ENCODE measurements around the gene PTGS1.
A peak's percentile ranks its signal among the peaks of the same experiment; 100 is the strongest.
"Not testable (repeated sequence)": the region's sequence is repeated elsewhere in the genome, so short reads cannot be mapped to it uniquely, and the experiment has no call there.

Gene PTGS1

DNA sequence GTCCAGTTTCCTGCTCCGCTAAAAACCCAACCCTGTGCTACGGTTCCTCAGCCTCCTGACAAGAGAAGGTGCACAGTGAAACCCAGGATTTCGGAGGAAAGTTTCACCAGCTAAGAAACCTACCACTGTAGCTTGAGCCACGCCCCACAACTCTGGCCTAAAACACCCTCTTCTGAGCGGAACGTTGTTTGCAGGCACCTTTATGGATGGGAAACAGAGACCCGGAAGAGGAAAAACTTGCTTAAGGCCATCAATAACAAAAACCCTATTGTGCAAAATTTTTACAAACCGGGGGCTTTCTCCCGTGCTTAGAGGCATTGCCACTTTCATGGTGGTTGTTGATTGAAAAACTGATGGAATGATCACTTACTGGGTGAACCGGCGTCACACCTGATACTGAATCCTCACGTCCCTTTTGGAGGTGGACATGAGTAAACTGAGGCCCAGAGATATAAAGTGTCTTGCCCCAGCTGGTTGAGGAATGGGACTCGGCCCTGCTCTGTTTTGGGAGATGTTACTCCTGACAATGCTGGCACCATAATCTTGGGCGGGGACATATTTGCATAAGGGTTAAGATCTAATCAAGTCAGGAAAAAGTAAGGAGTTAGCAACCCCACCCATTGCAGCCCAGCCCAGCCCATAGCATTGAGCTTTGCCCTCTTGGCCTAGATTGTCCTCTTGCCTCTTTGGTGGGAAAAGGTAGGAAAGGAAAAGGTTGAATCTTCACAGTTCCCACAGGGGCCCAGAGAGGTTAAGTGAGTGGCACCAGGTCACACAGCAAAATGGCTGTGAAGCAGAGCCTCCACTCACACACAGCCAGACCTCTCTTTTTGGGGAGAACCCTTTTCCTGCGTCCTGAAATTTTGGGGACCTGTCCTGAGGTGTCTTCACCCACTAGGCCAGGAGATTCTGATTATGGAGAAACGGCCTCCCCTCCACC, 23.2 kb upstream of the PTGS1 start:
- DNase-seq (ENCODE audit: low read depth, low spot score) = no peak

DNA sequence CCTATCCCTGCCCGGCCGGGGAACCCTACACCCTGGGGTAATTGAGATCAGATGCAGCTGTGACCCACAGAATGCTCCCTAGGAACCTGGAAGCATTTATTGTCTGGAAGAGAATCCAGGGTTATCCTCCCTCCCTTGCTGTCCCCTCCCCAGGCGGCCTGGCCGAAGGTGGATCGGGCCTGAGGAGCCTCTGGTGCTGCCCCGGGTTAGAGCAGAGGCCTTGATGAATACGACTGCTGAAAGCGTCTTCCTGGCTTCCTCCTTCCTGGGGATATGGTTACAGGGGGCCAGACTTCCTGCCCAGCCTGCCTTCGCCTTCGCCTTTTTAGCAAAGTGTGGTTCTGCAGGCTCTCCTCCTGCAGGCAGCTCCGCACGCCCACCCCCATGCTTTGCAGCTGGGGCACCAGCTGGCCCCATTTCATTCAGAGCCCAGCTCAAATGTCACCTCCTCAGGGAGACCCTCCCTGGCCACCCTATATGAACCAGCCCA, 22.5 kb upstream of the PTGS1 start:
- no peak for DNase-seq (ENCODE audit: low read depth, low spot score)

DNA sequence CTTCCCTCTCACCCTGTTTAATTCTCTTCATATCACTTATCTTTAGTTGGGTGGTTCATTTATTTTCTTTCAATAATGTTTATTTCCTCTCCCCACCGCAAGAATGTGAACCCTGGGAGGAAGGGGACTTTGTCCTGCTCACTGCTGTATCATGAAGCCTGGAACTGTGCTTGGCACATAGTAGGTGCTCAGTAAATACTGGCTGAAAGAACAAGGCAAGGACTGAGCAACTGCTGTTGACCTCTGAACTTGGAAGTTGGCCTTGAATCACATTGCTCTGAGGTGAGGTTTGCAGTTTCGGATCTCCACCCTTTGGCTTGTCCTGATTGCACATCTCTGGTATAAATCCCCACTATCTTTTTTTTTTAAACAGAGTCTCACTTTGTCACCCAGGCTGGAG, 22.0 kb upstream of the PTGS1 start:
- DNase-seq (ENCODE audit: low read depth, low spot score) = no peak

DNA sequence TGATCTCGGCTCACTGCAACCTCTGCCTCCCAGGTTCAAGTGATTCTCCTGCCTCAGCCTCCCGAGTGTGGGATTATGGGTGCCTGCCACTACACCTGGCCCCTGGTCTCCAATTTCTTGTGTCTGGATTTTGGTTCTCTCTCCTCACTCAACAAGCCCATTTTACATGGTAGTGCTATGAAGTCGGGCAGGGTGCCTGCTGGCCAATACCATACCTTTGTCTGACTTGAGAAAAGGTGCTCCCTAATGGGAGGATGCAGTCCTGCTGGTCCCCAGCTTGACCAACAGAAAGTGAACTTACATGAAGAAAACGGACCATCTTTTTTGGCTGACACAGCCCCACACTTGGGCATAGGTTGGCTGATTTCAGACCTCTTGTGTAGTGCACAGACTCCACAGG, 21.6 kb upstream of the PTGS1 start:
- no peak for DNase-seq (ENCODE audit: low read depth, low spot score)

DNA sequence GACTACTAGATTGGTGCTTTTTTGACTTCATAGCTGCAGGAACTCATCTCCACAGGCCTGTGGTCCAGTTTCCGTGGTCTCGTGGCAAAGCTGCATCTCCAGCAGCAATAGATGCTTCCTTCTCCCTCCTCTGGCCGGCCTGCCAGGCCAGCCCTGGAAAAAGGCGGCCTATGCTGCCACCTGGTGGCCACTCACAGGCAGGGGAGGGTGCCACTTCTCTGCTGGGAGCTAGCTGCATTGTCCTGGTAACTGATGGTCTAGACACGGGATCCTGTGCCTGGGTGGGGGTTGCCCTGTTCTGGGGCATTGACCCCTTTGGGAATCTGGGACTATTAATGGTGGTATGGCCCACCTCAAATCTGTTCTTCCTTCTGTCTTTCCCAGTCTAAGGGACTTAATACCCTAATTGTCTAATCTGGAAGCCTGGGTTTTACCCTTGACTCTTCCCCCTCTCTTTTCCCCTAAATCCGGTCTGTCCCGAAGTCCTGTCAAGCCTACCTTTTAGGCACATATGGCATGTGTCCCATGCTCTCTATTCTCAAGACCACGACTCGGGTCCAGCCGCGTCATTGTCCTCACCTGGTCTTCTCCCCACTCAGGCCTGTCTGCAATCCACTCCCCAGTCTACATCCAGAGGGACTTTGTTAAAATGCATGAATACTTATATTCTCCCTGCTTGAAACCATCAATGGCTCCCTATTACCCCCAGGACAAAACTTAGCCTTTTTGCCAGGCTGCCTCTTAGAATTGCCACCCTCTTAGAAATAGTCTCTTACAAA, 20.1 kb upstream of the PTGS1 start:
- peak; percentile 50 for DNase-seq (ENCODE audit: low read depth, low spot score)

DNA sequence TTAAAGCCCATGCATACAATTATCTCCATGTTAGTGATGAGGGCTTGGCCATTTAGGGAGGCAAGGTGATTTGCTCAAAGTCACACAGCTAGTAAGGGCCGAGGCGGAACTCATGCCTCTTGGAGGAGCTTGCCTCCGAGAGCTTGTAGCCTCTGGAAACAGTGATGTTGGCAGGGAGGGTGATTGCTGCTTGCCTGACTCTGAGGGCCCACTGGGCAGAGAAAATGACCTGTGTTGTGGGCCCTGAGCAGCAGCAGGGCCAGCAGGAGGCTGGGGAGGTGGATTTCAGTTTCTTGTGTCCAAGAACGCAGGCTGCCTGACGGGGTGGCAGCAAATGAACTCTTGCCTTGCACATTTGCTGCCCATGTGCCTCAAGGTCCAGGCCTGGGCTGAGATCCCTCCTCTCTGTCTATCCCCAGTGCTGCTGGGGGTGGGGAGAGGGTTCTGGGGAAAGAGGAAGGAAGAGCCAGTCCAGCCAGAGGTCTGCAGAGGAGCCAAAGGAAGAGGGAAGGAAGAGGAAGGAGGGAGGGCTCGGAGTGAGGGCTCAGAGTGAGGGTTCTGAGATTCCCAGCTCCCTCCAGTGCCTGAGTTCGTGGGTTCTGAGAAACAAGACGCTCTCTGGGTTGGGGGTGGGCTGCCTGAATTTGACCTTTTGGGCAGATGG, 16.2 kb upstream of the PTGS1 start:
- no peak for DNase-seq (ENCODE audit: low read depth, low spot score)

DNA sequence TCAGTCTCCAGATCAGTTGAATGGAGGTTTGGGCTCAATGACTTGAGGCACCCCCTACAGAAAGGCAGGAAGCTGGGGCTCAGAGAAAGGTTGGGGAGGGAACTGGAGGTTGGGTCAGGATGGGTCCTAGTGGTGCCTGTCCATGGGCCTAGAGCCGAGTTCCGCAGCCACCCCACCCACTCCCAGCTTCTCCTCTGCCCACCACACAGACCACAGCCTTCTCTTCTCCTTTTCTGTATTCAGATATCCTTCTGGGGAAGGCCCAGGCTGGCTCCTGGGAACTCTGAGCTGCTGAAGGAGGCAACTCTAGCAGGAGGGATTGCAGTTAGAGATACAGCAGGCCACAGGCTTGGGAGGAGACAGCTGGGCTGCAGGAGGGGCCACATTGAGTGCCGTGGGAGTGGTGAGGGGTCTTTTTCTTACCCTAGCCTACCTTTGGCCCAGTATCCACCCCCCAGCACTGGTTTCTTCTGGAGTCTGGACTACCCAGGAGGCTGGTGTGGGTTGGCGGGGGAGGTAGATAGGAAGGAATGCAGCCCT, 15.4 kb upstream of the PTGS1 start:
- DNase-seq (ENCODE audit: low read depth, low spot score) = no peak

DNA sequence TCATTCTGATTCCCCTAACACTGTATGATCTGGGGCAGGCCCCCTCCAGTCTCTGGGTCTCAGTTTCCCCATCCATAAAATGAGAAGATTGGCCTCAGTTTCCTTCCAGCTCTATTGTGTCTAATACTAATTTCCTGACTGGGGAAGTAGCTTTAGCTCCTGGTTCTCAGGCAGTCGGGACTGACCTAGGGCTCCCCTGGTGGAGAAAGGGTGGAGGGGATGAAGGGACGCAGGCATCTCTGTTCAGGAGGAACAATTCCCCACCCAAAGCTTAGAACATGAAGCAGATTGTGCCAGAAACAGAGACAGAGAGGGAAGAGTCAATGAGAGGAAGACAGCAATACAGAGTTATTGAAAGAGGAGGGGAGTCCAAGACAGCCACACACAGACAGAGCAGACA, 14.2 kb upstream of the PTGS1 start:
- DNase-seq (ENCODE audit: low read depth, low spot score) = no peak

DNA sequence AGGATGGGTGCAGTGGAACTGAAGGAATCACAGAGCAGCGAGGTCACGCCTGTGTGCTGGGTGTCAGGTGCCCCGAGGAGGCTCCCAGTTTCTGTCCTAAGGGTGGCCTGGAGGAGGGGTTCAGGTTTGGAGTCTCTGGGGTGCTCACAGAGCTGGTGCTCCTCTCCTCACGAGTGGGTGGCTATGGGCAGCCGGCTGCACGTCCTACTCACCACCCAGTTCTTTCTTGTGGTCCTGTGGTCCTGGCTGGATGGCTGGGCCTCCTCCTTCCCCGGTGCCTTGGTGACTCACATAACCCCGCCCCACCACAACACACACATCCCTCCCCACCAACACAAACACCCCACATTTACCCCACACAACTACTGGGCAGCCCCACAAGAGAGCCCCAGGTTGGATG, 9.9 kb upstream of the PTGS1 start:
- DNase-seq (ENCODE audit: low read depth, low spot score) = no peak

DNA sequence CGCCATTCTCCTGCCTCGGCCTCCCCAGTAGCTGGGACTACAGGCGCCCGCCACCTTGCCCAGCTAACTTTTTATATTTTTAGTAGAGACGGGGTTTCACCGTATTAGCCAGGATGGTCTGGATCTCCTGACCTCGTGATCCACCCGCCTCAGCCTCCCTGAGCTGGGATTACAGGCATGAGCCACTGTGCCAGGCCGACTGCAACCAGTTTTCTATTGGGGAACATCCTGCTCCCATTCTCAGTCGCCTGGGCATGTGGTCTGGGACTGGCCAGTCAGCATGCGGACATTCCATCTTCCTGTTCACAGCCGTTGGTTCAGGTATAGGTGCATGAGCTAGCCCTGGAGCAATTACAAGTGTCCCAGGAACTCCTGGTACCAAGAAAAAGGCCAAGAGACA, 7.7 kb upstream of the PTGS1 start:
- DNase-seq (ENCODE audit: low read depth, low spot score) = not testable (repeated sequence)

DNA sequence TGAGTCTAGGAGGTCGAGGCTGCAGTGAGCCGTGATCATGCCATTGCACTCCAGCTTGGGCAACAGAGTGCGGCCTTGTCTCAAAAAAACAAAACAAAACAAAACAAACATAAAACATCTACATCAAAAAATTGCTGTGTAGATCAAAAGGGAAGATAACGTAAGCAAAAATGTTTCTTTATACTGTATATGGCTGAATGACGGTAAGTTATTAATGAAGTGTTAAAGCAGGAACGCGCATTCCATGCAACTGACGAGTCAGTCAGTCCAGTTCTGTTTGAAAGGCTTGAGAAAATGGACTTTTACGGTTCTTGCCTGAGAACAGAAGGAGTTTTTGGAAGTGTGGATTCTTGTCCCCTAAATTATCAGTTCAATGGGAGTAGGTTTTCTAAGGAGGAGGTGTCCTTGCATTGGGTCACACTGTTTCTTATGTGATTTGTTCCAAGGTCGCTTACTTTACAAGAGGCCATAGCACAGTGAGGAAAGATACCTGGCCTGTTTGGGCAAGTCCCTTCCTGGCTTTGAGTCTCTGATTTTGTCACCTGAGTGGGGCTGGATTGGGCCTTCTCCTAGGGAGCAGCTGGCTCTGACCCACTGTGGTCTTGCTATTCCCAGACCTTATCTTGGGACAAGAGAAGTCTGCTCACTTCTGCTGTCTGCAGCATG, 6.6 kb upstream of the PTGS1 start:
- DNase-seq (ENCODE audit: low read depth, low spot score) = no peak

DNA sequence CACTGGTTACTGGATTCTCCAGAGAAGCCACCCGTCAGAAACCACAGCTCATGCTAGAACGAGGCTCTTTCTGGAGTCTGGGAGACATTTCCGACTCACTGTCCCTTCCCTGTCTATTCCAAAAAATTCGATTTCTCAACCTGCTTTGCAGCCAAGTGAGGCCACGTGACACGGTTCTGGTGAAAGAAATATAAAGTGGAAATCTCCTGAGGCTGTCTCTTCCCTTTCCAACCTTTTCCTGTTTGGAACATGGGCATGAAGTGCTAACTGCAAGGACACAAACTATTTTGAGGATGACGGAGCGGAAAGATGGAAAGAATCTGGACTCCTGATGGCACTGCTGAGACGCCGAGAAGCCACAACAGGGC, 6.1 kb upstream of the PTGS1 start:
- DNase-seq (ENCODE audit: low read depth, low spot score) = no peak

DNA sequence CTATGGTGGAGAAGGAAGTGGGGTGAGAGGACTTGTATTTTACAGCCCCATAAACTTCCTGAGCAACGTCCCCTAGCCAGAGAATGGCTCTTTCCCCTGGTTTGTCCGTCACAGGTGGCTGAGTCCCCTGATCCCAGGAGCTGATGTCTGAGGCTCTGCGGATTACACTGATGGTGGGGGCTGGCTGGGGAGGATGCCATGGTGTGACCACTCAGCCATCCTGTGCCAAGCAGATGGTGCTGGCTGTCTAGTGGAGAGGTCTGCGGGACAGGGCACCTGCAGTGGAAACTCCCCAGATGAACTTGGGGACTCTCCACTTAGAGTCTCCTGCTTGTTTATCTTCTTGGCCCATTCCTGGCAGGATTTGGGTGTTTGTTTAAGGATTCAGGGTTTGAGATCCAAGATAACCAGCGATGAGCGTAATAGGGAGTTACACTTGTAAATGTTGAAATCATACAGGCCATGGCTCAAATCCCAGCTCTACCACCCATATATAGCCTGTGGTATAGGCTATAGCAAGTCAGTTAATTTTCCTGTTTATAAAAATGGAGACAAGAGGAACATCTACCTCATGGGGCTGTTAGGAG, 4.7 kb upstream of the PTGS1 start:
- no peak for DNase-seq (ENCODE audit: low read depth, low spot score)

DNA sequence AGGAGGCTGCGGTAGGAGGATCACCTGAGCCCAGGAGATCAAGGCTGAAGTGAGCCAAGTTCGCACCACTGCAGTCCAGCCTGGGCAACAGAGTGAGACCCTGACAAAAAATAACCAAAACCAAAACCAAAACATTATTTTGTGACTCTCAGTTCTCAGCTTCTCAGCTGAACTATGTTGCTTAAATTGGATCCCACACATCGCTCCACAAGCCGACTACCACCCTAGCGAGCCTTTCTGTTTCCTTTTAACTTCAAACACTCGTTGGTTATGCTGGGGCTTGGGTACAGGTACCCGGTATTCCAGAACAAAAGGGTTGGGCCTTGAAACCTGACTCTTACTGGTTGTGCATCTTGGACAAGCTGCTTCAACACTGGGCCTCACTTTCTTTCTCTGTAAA, 3.8 kb upstream of the PTGS1 start:
- no peak for DNase-seq (ENCODE audit: low read depth, low spot score)

DNA sequence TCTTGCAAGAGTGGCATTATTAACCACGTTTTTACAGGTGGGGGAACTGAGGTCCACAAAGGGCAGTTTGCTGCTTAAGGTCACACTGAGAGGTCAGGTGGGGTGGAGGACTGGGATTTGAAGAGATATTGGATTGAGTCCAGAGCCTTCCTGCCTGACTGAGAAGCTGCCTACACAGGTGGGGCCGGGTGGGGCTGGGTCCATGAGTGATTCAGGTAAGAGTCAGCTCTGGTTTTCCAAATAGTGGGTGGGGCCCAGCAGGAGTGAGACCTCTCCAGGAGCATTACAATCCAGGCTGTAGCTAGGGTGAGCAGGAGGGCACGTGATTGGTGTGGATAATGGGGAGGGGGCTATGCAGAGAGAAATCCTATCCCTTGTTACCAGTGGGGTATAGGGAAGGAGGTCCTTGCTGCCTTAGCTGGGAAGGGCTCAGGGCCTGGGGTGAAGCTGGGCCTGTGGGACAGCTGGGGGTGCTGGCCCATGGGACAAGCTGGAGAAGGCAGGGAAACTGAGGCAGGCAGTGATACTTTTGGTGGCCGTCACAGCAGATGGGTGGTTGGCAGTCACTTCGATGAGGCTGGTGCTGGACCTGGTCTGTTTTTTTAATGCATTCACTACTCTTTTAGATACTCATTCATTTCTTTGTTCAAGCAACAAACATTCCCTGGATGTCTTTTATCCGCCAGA, 2.9 kb upstream of the PTGS1 start:
- no peak for DNase-seq (ENCODE audit: low read depth, low spot score)

DNA sequence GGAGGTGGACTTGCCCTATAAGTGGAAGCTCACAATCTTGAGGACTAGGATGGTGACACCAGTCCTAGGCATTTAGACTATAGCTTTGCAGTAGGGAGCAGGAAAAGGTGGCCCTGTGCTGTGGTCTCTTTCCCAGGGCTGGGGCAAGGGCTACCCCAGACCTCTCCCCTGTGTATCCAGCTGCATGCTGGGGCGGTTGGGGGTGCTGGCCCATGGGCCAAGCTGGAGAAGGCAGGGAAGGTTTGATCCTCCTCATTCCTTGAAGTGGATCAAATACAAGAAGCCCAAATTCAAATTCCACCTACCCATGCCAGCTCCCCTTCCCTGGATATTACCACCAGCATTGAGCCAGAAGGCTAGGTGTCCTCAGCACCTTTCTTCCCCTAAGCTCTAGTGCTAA, 2.2 kb upstream of the PTGS1 start:
- no peak for DNase-seq (ENCODE audit: low read depth, low spot score)

DNA sequence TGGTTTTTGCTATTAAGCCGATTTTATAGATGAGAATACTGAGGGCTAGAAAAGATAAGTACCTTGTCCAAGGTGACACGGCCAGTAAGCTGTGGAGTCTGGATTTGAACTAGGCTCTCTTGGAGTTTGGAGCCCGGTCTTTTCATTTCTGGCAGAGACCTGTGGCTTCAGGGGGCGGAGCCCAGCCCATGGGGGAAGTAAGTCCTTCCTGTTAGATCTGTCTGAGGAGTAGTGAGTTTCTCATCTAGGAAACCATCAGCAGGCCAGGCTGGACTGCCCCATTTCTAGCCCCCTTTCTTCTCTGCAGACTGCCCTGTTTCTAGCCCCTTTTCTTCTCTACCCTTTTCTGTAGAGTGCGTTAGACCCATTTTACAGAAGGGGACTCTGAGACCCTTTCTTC, 521 bp upstream of the PTGS1 start:
- no peak for DNase-seq (ENCODE audit: low read depth, low spot score)

DNA sequence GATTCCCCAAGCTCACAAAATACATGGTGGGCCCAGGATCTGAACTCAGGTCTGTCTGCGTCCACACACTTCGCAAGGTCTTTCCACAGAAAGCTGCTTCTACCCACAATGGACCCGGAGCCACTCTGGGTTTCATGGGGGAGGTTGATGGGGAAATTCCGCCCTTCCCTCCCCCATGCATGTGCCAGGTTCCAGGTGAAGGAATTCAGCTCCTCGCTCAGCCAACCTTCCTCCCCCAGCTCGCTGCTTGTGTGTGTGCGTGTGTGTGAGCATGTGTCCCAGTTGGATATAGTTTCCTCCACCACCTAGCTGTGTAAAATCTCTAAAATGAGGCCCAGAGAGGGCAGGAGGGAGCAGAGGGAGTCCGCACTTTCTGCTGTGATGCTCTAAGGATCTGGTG, 1.0 kb downstream of the PTGS1 start:
- no peak for DNase-seq (ENCODE audit: low read depth, low spot score)

DNA sequence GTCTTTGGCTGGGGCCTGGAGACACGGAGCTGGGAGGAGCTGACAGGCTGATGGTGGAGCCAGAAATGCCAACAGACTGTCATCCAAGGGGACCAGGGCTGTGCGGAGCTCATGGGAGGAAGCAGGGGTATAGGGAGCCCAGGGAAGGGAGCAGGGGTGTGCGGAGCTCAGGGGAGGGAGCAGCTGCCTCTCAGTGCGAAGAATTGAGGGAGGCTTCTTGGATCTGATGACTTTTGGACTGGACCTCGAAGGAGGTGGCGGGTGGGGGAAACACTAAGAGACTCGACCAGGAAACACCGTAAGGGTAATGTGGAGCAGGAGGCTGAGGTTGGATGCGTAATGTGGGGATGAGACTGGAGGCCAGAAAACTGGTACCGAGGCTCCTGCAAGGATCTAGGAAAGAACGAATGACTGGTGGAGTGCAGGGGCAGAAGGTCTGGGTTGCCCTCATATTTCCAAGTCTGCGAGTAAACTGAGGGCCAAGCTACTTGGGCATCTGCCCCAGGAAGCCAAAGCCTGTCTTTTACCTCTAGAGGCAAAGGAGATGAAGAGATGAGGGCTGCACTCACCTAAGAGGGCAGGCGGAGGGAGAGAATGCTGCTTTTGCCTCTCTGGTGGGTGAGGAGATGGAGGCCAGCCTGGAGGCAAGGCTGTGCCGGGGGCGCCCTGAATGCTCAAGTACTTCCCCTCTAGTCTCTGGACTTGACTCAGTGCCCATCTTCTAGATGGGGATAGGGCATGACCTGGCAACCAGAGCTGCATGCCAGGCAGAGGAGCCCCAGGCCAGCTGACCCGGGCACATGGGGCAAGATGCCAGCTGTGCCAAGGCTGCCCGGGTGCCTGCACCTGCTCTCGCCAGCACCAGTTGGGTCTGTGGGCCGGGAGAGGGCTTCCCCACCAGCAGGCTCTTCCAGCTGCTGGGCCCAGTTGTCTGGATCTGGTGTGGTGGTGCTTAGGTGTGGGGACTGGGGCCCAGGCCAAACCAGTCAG, 2.3 kb downstream of the PTGS1 start:
- no peak for DNase-seq (ENCODE audit: low read depth, low spot score)
